Activated naive CD4-positive, alpha-beta T cell treated with anti-CD3 and anti-CD28 coated beads, Interleukin-2, amount 50 U/mL, for 72 hours (primary cell): ENCODE data around the gene TMEM91. TPM values are rescaled to one million over a fixed set of nuclear protein-coding genes. Genes with fewer than 3 reads are reported as not detected.

Experiments used
- ATAC-seq, 2 donors: fragments of 150-1000 bp; cut with Tn5 transposase; 2 replicates each; pipeline ENCODE4 v1.10.0; 2021; ENCODE audit warnings: mild to moderate bottlenecking in 2 of 2, moderate library complexity in 2 of 2
- DNase-seq, 2 donors: peaks; one replicate each; pipeline ENCODE4 v3.0.0; 2021 to 2022; ENCODE audit warnings: low spot score in 2 of 2
- H3K27ac Mint-ChIP-seq, 2 donors: one replicate each; pipeline ENCODE4 v1.8.0; 2022; ENCODE audit warnings: mild to moderate bottlenecking in 2 of 2, mixed read lengths in 2 of 2
- H3K36me3 Mint-ChIP-seq, 2 donors: one replicate each; pipeline ENCODE4 v1.8.0; 2022; ENCODE audit warnings: mixed read lengths in 2 of 2
- H3K9me3 Mint-ChIP-seq, 2 donors: one replicate each; pipeline ENCODE4 v1.8.0; 2022; ENCODE audit warnings: mixed read lengths in 2 of 2
- total RNA-seq, 2 donors: library from RNA; stranded (reverse); gene quantifications; one replicate each; pipeline ENCODE4 v1.2.3, GENCODE V29; 2022

The TMEM91 gene
- total RNA-seq, 2 donors from 2014 or later: 8.2 to 11.0 TPM

DNA sequence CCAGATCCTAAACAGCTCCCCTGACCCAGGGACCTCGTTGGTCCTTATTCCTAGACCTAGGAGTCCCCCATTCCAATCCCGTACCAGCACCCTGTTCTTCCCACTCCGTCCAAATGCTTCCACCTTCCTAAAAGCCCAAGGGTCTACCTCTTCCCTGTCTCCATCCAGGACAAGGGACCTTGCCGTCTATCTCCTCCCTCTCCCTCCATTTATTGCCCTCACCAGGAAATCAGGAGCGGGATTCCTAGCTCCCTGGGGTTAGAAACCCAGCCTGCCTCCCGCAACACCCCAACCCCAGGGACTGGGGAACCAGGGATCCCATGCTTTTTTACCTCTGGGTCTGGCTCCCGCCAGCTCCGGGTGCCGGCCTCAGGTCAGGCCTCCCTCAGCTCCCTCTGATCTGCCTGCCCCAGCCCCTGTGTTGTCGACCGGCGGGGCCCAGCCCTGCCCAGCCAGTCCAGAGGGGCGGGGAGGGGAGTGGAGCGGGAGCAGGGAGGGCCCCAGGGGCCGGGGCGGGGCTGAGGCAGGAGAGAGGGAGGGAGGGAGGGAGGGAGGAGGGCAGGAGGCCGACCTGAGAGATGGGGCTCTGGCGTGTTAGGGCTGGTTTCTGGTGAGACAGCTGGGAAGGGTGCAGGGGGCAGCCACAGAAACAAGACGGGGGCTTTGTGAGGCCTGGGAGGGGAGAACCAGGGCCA is 50.8 kb downstream of the TMEM91 start, which contains the start of gene B3GNT8:
B3GNT8 (minus strand) TSS at position 423 of the 695 bp plus-strand sequence. CDS start 596 bp downstream, outside the sequence.
- Mint-ChIP-seq H3K27ac (peak within 1 kb of the TSS; percentile 87 to 96), H3K9me3 (no peaks in the 10 kb centered on the region), H3K36me3 (no peaks in the 10 kb centered on the region)
- peak; percentile 54 to 70 for ATAC-seq
- DNase-seq: peak in 1 of 2 donors; percentile 33

DNA sequence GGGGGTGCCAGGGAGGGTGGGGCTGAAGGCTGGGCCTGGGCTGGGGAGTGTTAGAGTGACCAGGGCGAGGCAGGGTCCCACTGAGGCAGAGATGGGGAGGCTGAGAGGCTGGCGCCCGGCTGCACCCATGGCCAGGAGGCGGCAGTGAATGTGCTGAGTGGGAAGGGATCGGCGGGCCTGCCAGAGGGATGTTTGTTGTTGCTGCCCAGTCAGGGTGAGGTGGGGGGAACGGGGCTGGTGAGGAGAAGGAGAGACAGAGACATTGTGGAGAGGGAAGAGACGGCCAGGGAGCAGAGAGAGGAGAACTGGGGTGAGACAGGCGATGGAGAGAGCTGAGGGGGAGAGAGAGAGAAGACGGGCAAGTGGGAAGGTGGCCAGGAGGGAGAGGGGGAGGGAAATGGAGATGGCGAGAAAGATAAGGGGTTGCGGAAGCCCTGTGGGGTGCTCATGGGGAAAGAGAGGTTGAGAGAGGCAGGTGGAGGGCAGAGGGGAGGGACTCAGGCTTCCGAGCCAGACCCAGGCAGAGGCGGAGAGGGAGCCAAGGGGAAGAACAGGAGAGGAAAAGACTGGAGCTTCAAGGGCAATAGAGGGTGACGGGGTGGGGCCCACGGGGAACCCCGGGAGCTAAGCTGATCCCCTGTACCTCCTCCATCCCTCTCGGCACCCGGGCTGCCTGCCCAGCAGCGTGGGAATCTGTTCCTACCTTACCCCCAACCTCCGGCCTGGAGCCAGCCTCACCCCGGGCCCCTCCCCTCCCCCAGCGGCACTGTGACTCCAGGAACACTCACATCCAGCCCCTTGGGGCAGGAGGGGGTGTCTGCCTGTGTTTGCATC is 51.5 kb downstream of the TMEM91 start:
- no peaks in the 10 kb centered on the region for H3K9me3 Mint-ChIP-seq
- ATAC-seq: peak; percentile 42 to 73
- DNase-seq: no peak
- H3K27ac Mint-ChIP-seq: peak overlapping the region; percentile 96
- no peaks in the 10 kb centered on the region for H3K36me3 Mint-ChIP-seq

DNA sequence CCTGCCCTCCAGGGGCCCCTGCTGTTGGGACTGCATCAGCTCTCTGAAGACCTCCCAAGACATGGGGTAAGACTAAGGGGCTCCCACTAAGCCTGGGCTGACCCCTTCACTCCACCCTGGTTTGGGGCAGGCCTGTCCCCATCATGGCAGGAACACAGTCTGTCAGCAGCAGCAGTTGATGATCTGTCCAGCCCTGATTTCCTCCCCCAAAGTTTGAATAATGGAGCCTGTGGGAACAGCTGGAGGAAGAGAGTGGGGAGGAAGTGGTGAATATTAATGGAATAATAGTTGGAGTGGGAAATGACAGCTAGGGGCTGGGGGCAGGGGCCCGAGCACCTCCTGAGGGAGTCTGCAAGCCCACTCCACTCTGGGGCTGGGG is 52.1 kb downstream of the TMEM91 start:
- DNase-seq (no peak), ATAC-seq (no peak)
- peak overlapping the region; percentile 96 for H3K27ac Mint-ChIP-seq
- H3K9me3 Mint-ChIP-seq: no peaks in the 10 kb centered on the region
- no peaks in the 10 kb centered on the region for H3K36me3 Mint-ChIP-seq

DNA sequence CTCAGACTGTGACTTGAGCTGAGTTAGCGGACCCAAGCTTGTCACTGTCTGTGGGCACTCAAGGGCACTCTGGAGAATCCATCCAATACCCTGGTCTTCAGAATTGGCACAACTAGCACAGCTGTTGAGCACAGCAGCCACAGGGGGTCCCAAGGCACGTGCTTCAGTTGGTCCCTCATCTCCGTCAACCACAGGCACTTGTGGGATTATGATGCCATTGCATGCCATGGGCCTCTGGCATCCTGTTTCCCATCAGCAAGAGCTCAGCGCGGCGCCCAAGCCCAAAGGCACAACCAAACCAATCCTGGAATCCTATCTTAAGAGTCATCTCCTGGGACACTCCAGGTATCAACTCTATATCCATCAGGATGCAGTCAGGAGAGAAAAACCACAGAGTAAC is 54.6 kb downstream of the TMEM91 start:
- no peaks in the 10 kb centered on the region for H3K36me3 Mint-ChIP-seq
- no peaks in the 10 kb centered on the region for H3K9me3 Mint-ChIP-seq
- H3K27ac Mint-ChIP-seq: no peak overlapping the region
- ATAC-seq (no peak), DNase-seq (no peak)

- ATAC-seq (no peak), DNase-seq (no peak)
- Mint-ChIP-seq H3K36me3 (no peaks in the 10 kb centered on the region), H3K9me3 (no peaks in the 10 kb centered on the region), H3K27ac (peak overlapping the region; percentile 9 to 60)
These were observed 55.4 kb downstream of the TMEM91 start for GRCh38 chr19:41431426-41432386.

- Mint-ChIP-seq H3K36me3 (no peaks in the 10 kb centered on the region), H3K27ac (peak overlapping the region in 1 of 2 donors; percentile 65), H3K9me3 (no peaks in the 10 kb centered on the region)
- DNase-seq (no peak), ATAC-seq (no peak)
These were observed 56.8 kb downstream of the TMEM91 start for GRCh38 chr19:41433171-41433570.

Other genes starting within 250 kb of the TMEM91 start
- gene CYP2S1, start 183.3 kb upstream of the TMEM91 start, total RNA-seq: 1 to 10 TPM in 1 of 2 donors, under 1 TPM in 1; 0.91 to 2.0 TPM
- under 1 TPM in 1 of 2 donors, not detected in 1; 0.74 TPM for gene AXL, start 157.3 kb upstream of the TMEM91 start, total RNA-seq
- 100 to 1,000 TPM; 286 to 496 TPM for gene HNRNPUL1, start 112.2 kb upstream of the TMEM91 start, total RNA-seq
- 10 to 100 TPM; 24.7 to 43.1 TPM for gene CCDC97, start 66.4 kb upstream of the TMEM91 start, total RNA-seq
- gene TGFB1, start 22.6 kb upstream of the TMEM91 start, total RNA-seq: 100 to 1,000 TPM in 1 of 2 donors, 10 to 100 TPM in 1; 73.4 to 126 TPM
- gene B9D2, start 12.4 kb upstream of the TMEM91 start, total RNA-seq: 1 to 10 TPM; 4.7 to 7.8 TPM
- 10 to 100 TPM; 44.7 to 61.1 TPM for gene EXOSC5, start 20.8 kb downstream of the TMEM91 start, total RNA-seq
- gene BCKDHA, start 21.3 kb downstream of the TMEM91 start, total RNA-seq: 10 to 100 TPM; 19.8 to 27.2 TPM
- gene B3GNT8, start 50.8 kb downstream of the TMEM91 start, total RNA-seq: under 1 TPM; 0.19 to 0.55 TPM
- 10 to 100 TPM; 46.7 to 58.5 TPM for gene DMAC2, start 63.4 kb downstream of the TMEM91 start, total RNA-seq
- not detected for gene ERICH4, start 66.6 kb downstream of the TMEM91 start, total RNA-seq
- 10 to 100 TPM; 24.7 to 40.7 TPM for gene CEACAM21, start 199.6 kb downstream of the TMEM91 start, total RNA-seq